AG09319 (cell line): ENCODE measurements around the gene P2RY6.
A peak's percentile ranks its signal among the peaks of the same experiment; 100 is the strongest.

Source experiments
- DNase-seq: peaks from one replicate; pipeline ENCODE4 v3.0.0-alpha.2; 2010; ENCODE audit warnings: low read depth; ENCODE audit errors: extremely low read depth
- CTCF ChIP-seq: IDR thresholded peaks from 2 replicates; pipeline ENCODE4 v1.5.1; 2011; ENCODE audit warnings: low read depth, mild to moderate bottlenecking, inconsistent platforms, low read length, moderate library complexity

The P2RY6 gene

GRCh38 chr11:73334384-73335203 is 62.5 kb downstream of the P2RY6 start:
- peak; percentile 51 for DNase-seq
- no peak; the same call in 1 of the 2 replicates for TF ChIP-seq CTCF

DNA sequence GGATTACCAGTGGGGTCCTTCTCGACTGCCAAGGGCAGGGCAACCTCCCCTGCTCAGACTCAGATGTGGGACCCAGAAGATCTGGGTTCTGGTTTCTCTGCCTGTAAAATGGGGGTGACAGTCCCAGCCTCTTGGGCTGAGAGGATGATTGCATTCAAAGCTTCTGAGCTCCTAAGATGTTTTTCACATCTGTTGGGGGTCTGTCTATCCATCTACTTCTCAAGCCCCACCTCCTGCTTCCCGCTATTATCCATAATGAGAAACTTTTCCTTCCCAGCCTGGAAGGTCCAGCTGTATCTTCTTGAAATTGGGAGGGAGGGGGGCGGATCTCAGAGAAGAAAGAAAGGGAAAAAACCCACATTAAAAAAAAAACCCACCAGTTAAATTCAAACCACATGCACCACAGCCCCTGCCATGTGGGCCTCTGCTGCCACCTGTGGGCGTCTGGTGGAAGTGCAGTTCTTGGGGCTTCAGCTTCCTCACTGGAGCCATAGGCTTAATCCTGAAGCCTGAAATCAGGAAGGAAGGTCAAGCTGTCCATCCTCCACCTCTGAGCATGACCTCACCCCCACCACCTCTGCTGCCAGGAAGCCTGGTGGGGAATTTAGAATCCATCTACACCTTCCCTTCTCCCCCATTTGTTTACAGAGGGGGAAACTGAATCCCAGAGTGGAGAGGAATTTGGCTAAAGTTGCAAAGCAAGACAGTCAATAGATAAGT is 63.2 kb downstream of the P2RY6 start:
- peak; percentile 63 for DNase-seq
- TF ChIP-seq CTCF = peak; percentile 100

- no peak for TF ChIP-seq CTCF
Measured at GRCh38 chr11:73337846-73338245, 65.7 kb downstream of the P2RY6 start.

DNA sequence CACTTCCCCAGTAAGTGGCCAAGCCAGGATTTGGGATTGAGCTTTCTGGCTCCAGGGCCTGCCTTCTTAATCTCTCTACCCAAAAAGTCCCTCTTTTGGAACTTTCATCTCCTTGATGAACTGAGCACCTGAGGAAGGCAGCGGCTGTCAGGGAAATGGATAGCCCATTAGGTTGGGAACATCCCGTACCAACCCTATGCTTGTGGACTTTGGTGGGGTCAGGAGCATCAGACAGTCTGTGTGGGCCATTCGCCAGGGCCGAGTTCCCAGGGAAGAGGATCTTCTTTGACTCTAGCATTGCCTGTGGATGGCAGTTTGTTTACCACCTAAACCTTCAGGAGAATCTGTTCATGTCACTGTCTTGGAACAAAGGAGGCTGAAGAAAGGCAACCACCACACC is 66.1 kb downstream of the P2RY6 start:
- TF ChIP-seq CTCF = no peak
- DNase-seq = no peak

More at GRCh38 chr11:73337846-73338245, 65.7 kb downstream of the P2RY6 start:
- no peak for DNase-seq

DNA sequence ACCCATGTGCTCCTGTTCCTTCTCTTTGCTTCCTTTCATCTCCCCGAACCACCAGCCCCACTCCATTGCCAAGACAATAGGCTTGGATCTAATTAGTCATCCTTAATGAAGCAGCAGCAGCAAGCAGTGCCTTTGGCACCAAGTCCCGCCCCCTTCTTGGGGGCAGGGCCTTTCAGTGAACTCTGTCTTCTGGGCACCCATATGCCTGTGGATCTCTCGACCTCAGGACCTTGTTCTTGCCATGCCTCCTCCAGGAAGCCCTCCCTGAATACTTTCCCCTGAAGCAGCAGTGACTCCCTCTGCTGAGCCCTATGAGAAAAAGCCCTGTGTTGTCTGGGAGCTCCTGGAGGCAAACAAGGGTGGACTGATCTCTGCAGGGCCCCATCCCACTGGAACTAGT is 68.0 kb downstream of the P2RY6 start:
- no peak for TF ChIP-seq CTCF
- DNase-seq = no peak

- no peak for DNase-seq
Measured at GRCh38 chr11:73342633-73343032, 70.5 kb downstream of the P2RY6 start.

More at GRCh38 chr11:73342633-73343032, 70.5 kb downstream of the P2RY6 start:
- TF ChIP-seq CTCF = no peak
